ENCODE results near the gene UBE2E1.

Gene UBE2E1

DNA sequence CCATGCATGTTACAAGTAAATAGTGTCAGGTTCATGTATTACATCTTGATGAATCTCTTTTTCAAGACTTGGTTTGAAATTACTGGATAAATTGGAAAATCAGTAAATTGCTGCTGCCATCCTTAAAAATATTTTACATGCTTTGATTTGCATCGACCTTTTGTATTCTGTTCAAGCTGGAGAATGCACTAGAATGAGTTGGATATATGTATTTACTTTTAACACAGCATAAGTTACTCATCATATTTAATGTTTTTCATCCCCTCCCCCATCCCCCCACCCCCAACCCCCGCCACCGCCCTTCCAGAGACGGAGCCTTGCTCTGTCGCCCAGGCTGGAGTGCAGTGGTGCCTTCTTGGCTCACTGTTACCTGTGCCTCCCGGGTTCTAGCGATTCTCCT is 16.8 kb downstream of the UBE2E1 start:
- H3K9me2 ChIP-seq (ENCODE audit: low read depth, low read length), result no peaks in the 10 kb centered on the region
- H3K27me3 ChIP-seq (ENCODE audit: insufficient read depth, low read length), result no peaks in the 10 kb centered on the region
- no peak overlapping the region for H3K4me3 ChIP-seq (ENCODE audit: low read depth, low read length, poor library complexity, severe bottlenecking)
- TF ChIP-seq, protein P1, sequence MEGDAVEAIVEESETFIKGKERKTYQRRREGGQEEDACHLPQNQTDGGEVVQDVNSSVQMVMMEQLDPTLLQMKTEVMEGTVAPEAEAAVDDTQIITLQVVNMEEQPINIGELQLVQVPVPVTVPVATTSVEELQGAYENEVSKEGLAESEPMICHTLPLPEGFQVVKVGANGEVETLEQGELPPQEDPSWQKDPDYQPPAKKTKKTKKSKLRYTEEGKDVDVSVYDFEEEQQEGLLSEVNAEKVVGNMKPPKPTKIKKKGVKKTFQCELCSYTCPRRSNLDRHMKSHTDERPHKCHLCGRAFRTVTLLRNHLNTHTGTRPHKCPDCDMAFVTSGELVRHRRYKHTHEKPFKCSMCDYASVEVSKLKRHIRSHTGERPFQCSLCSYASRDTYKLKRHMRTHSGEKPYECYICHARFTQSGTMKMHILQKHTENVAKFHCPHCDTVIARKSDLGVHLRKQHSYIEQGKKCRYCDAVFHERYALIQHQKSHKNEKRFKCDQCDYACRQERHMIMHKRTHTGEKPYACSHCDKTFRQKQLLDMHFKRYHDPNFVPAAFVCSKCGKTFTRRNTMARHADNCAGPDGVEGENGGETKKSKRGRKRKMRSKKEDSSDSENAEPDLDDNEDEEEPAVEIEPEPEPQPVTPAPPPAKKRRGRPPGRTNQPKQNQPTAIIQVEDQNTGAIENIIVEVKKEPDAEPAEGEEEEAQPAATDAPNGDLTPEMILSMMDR (IDR thresholded peaks at IDR 0.05; ENCODE audit: low read length), result no peak
- no peak for TF ChIP-seq EZH2 (IDR thresholded peaks at IDR 0.05; ENCODE audit: borderline replicate concordance, low read length)
- no peaks in the 10 kb centered on the region for H3F3A ChIP-seq (ENCODE audit: insufficient read depth, low read length)
- H3K9ac ChIP-seq (ENCODE audit: low read length), result no peak overlapping the region
- no peak overlapping the region for H3K4me2 ChIP-seq (ENCODE audit: low read length)
- H3K4me1 ChIP-seq (ENCODE audit: insufficient read depth, low read length, severe bottlenecking), result peaks cover 12% of the 10 kb centered on the region
- no peaks in the 10 kb centered on the region for H3K9me3 ChIP-seq (ENCODE audit: low read length)
- H3K36me3 ChIP-seq (ENCODE audit: insufficient read depth, low read length), result peaks cover 27% of the 10 kb centered on the region
- peaks cover 11% of the 10 kb centered on the region; the same call in 1 of the 2 replicates for H4K20me1 ChIP-seq (ENCODE audit: insufficient read depth, low read length)
- no peak overlapping the region for H3K27ac ChIP-seq (ENCODE audit: low read depth, low read length, poor library complexity, severe bottlenecking)
- H3K79me2 ChIP-seq (ENCODE audit: insufficient read depth, low read length), result peaks cover 7% of the 10 kb centered on the region; the same call in 1 of the 2 replicates
- no peak overlapping the region for H2AFZ ChIP-seq (ENCODE audit: low read length)

DNA sequence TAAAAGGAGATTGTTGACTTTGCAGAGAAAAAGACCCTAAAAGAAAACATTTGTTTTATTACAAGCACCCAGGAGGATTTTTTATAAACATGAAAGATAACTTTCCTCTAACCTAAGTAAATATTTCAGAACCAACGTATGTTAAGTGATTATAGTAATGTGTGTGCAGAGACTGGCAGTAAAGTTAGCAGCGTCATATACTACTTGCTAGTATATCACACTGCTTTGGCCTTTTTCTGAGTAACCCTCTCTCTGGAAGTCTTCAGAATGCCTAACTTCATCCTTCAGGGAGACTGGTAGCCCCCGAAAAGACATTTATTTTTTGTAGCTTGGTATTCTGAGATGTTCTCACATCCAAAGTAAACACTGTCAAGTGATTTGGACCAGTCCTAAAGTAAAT is 17.9 kb downstream of the UBE2E1 start:
- no peaks in the 10 kb centered on the region for H3K27me3 ChIP-seq (ENCODE audit: insufficient read depth, low read length)
- H3K27ac ChIP-seq (ENCODE audit: low read depth, low read length, poor library complexity, severe bottlenecking), result no peak overlapping the region
- TF ChIP-seq, protein P1 (IDR thresholded peaks at IDR 0.05; ENCODE audit: low read length), result no peak
- peaks cover 12% of the 10 kb centered on the region; the same call in 1 of the 2 replicates for H4K20me1 ChIP-seq (ENCODE audit: insufficient read depth, low read length)
- no peaks in the 10 kb centered on the region for H3K9me2 ChIP-seq (ENCODE audit: low read depth, low read length)
- H2AFZ ChIP-seq (ENCODE audit: low read length), result no peak overlapping the region
- H3K36me3 ChIP-seq (ENCODE audit: insufficient read depth, low read length), result peaks cover 23% of the 10 kb centered on the region
- peaks cover 7% of the 10 kb centered on the region; the same call in 1 of the 2 replicates for H3K79me2 ChIP-seq (ENCODE audit: insufficient read depth, low read length)
- H3K4me2 ChIP-seq (ENCODE audit: low read length), result no peak overlapping the region
- no peaks in the 10 kb centered on the region for H3F3A ChIP-seq (ENCODE audit: insufficient read depth, low read length)
- H3K9ac ChIP-seq (ENCODE audit: low read length), result no peak overlapping the region
- peaks cover 12% of the 10 kb centered on the region for H3K4me1 ChIP-seq (ENCODE audit: insufficient read depth, low read length, severe bottlenecking)
- H3K9me3 ChIP-seq (ENCODE audit: low read length), result no peaks in the 10 kb centered on the region
- H3K4me3 ChIP-seq (ENCODE audit: low read depth, low read length, poor library complexity, severe bottlenecking), result no peak overlapping the region

DNA sequence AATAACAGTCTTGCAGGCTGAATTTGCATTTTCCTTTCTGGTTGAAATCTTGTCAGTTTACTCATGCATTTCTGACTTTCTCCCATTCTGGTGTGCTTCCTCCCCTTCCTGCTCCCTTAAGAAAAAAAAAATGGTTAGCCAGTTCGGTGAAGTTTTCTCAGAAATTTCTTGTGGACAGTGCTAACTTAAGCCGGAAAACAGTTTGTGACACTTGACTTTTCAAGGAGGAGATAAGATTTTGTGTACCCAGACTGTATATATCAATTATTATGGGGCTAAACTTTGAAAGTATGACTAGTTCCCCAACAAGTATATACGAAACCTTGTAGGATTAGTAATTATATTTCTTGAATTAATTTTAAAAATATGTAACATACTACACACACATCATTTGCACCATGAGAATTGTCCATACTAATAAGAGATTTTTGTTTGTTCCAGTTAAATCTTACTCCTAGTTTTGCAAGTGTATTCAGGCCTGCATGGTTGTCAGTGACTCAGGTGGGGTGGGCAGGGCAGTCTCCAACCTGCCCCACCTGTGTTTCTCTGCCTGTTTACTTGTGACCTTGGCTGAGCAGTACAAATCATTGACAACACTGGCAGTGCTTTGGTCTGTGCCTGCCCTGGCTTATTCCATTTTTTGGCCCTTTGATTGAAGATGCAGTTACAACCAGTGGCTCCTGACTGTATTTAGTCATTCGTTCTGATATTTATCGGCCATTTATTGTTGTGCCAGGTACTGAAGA is 19.1 kb downstream of the UBE2E1 start:
- Histone ChIP-seq H3K27me3 (ENCODE audit: insufficient read depth, low read length) (no peaks in the 10 kb centered on the region), H3K9me3 (ENCODE audit: low read length) (no peaks in the 10 kb centered on the region), H3K4me2 (ENCODE audit: low read length) (peak overlapping the region; percentile 10; the same call in 1 of the 2 replicates), H3K36me3 (ENCODE audit: insufficient read depth, low read length) (peaks cover 17% of the 10 kb centered on the region), H3K79me2 (ENCODE audit: insufficient read depth, low read length) (peaks cover 7% of the 10 kb centered on the region; the same call in 1 of the 2 replicates), H3K27ac (ENCODE audit: low read depth, low read length, poor library complexity, severe bottlenecking) (no peak overlapping the region), H3K4me3 (ENCODE audit: low read depth, low read length, poor library complexity, severe bottlenecking) (no peak overlapping the region), H3K9ac (ENCODE audit: low read length) (no peak overlapping the region), H2AFZ (ENCODE audit: low read length) (no peak overlapping the region), H3F3A (ENCODE audit: insufficient read depth, low read length) (no peaks in the 10 kb centered on the region), H3K9me2 (ENCODE audit: low read depth, low read length) (no peaks in the 10 kb centered on the region), H4K20me1 (ENCODE audit: insufficient read depth, low read length) (peaks cover 11% of the 10 kb centered on the region; the same call in 1 of the 2 replicates), H3K4me1 (ENCODE audit: insufficient read depth, low read length, severe bottlenecking) (peaks cover 19% of the 10 kb centered on the region)
- no peak for TF ChIP-seq EZH2 (IDR thresholded peaks at IDR 0.05; ENCODE audit: borderline replicate concordance, low read length)
- TF ChIP-seq, protein P1 (IDR thresholded peaks at IDR 0.05; ENCODE audit: low read length), result no peak
